Measurements from ENCODE around the gene PAX1. TPM values are rescaled to one million over a fixed set of nuclear protein-coding genes. Genes with fewer than 3 reads are reported as not detected.

PAX1 gene
- total RNA-seq, 4 donors from 2014 or later, result 0.08 to 0.21 TPM; not detected in 2

- H3K27ac ChIP-seq, result no peak overlapping the region
- no peak for TF ChIP-seq EP300 (IDR thresholded peaks at IDR 0.05)
- no peak for TF ChIP-seq POLR2A (IDR thresholded peaks at IDR 0.05)
- TF ChIP-seq POLR2AphosphoS5 (IDR thresholded peaks at IDR 0.05), result no peak
- TF ChIP-seq, protein P1, sequence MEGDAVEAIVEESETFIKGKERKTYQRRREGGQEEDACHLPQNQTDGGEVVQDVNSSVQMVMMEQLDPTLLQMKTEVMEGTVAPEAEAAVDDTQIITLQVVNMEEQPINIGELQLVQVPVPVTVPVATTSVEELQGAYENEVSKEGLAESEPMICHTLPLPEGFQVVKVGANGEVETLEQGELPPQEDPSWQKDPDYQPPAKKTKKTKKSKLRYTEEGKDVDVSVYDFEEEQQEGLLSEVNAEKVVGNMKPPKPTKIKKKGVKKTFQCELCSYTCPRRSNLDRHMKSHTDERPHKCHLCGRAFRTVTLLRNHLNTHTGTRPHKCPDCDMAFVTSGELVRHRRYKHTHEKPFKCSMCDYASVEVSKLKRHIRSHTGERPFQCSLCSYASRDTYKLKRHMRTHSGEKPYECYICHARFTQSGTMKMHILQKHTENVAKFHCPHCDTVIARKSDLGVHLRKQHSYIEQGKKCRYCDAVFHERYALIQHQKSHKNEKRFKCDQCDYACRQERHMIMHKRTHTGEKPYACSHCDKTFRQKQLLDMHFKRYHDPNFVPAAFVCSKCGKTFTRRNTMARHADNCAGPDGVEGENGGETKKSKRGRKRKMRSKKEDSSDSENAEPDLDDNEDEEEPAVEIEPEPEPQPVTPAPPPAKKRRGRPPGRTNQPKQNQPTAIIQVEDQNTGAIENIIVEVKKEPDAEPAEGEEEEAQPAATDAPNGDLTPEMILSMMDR (IDR thresholded peaks at IDR 0.05), result no peak
- no peaks in the 10 kb centered on the region for H3K9me3 ChIP-seq
- H3K27me3 ChIP-seq, result peaks cover 96% of the 10 kb centered on the region
- no peaks in the 10 kb centered on the region for H3K36me3 ChIP-seq
- H3K4me1 ChIP-seq, result peaks cover 16% of the 10 kb centered on the region
- H3K4me3 ChIP-seq, result no peak overlapping the region
- no peak for DNase-seq (ENCODE audit: low spot score in 2 of 2)
- WGBS, result 28% methylated on average over 9 of the region's 9 CpGs
These were observed 6.8 kb upstream of the PAX1 start for GRCh38 chr20:21698494-21699215.

DNA sequence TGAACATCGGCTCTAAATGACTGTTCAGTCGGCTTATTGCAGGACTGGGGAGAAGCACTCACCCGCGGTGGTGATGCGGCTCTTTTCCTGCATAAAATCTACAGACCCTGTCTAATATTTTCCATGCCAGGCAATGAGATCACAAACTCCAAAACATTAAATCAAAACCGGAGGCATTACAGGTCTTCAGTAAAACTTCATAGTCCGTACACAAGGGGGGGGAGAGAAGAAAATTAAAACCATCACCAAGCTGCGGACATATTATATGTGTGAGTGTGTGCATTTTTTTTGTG is 6.3 kb upstream of the PAX1 start:
- no peak for DNase-seq (ENCODE audit: low spot score in 2 of 2)
- Histone ChIP-seq H3K4me1 (peaks cover 21% of the 10 kb centered on the region), H3K27me3 (peaks cover 96% of the 10 kb centered on the region), H3K27ac (no peak overlapping the region), H3K9me3 (no peaks in the 10 kb centered on the region), H3K4me3 (no peak overlapping the region), H3K36me3 (no peaks in the 10 kb centered on the region)
- no peak for TF ChIP-seq POLR2AphosphoS5 (IDR thresholded peaks at IDR 0.05)
- no peak for TF ChIP-seq EP300 (IDR thresholded peaks at IDR 0.05)
- no peak for TF ChIP-seq POLR2A (IDR thresholded peaks at IDR 0.05)
- TF ChIP-seq, protein P1 (IDR thresholded peaks at IDR 0.05), result no peak
- 61% methylated on average over 8 of the region's 8 CpGs for WGBS

- Histone ChIP-seq H3K27me3 (peaks cover 98% of the 10 kb centered on the region), H3K27ac (no peak overlapping the region), H3K4me3 (no peak overlapping the region), H3K4me1 (peaks cover 36% of the 10 kb centered on the region), H3K36me3 (no peaks in the 10 kb centered on the region), H3K9me3 (no peaks in the 10 kb centered on the region)
- TF ChIP-seq POLR2AphosphoS5 (IDR thresholded peaks at IDR 0.05) (no peak), EP300 (IDR thresholded peaks at IDR 0.05) (no peak), POLR2A (IDR thresholded peaks at IDR 0.05) (no peak)
- TF ChIP-seq, protein P1 (IDR thresholded peaks at IDR 0.05), result no peak
- 22% methylated on average over 33 of the region's 33 CpGs for WGBS
- no peak for DNase-seq (ENCODE audit: low spot score in 2 of 2)
These were observed 4.1 kb upstream of the PAX1 start for GRCh38 chr20:21701171-21701876.

DNA sequence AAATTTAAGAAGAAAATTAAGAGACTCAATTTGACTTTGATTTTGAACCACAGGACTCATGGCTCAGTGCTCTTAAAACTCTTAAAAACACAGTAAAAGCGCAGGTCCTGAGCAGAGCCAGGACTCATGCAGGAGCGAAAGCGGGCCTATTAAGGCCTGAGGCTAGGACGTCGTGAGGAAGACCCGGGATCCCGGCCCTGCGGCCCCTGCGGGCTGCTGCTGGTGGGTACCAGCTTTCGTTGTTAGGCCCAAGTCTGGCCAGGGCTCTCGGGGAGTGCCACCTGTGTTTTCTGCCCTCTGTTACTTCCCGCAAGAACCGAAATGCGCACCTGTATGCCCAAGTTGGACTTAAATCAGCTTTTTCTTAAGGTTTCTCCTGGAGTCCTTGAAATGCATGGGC is 3.4 kb upstream of the PAX1 start:
- no peak for DNase-seq (ENCODE audit: low spot score in 2 of 2)
- Histone ChIP-seq H3K36me3 (no peaks in the 10 kb centered on the region), H3K27ac (no peak overlapping the region), H3K4me1 (peaks cover 41% of the 10 kb centered on the region), H3K27me3 (peaks cover 98% of the 10 kb centered on the region), H3K4me3 (no peak overlapping the region), H3K9me3 (no peaks in the 10 kb centered on the region)
- TF ChIP-seq, protein P1 (IDR thresholded peaks at IDR 0.05), result no peak
- TF ChIP-seq POLR2AphosphoS5 (IDR thresholded peaks at IDR 0.05) (no peak), EP300 (IDR thresholded peaks at IDR 0.05) (no peak)
- 55% methylated on average over 14 of the region's 14 CpGs for WGBS

All from suprapubic skin (tissue), 4 donors.